AG09319 (cell line): ENCODE data around the gene OLFML2A.

Experiments
- DNase-seq: peaks from one replicate; pipeline ENCODE4 v3.0.0-alpha.2; 2010; ENCODE audit warnings: low read depth; ENCODE audit errors: extremely low read depth
- CTCF ChIP-seq: IDR thresholded peaks from 2 replicates; pipeline ENCODE4 v1.5.1; 2011; ENCODE audit warnings: low read depth, mild to moderate bottlenecking, inconsistent platforms, low read length, moderate library complexity

OLFML2A gene

GRCh38 chr9:124741662-124742061 lies 35.3 kb upstream of the OLFML2A start:
- no peak for TF ChIP-seq CTCF
- no peak for DNase-seq

GRCh38 chr9:124742940-124743339 lies 34.0 kb upstream of the OLFML2A start:
- DNase-seq, result no peak
- TF ChIP-seq CTCF, result no peak

GRCh38 chr9:124743686-124744348 lies 33.1 kb upstream of the OLFML2A start:
- no peak for DNase-seq
- TF ChIP-seq CTCF, result no peak

- TF ChIP-seq CTCF, result no peak
- no peak for DNase-seq
These were observed 29.9 kb upstream of the OLFML2A start for GRCh38 chr9:124747065-124747464.

GRCh38 chr9:124749284-124749683 lies 27.6 kb upstream of the OLFML2A start:
- DNase-seq, result no peak
- no peak for TF ChIP-seq CTCF

- no peak for DNase-seq
- TF ChIP-seq CTCF, result no peak
These were observed 27.2 kb upstream of the OLFML2A start for GRCh38 chr9:124749781-124750180.

- no peak for DNase-seq
- no peak for TF ChIP-seq CTCF
These were observed 24.0 kb upstream of the OLFML2A start for GRCh38 chr9:124752967-124753366.
